H9 (cell line): ENCODE data around the gene CD46. TPM values are rescaled to one million over a fixed set of nuclear protein-coding genes. Genes with fewer than 3 reads are reported as not detected.

Experiments used
- DNase-seq: peaks from one replicate; pipeline ENCODE4 v3.0.0-alpha.2; 2017
- H2AFZ ChIP-seq: one replicate; pipeline ENCODE4 v1.6.1; 2013; ENCODE audit warnings: mild to moderate bottlenecking, low read length, control low read depth, moderate library complexity
- H2AK5ac ChIP-seq: 2 replicates; pipeline ENCODE4 v1.6.1; 2013; ENCODE audit warnings: low read length, control low read depth, mixed read lengths; ENCODE audit not compliant: insufficient read length
- H2BK120ac ChIP-seq: one replicate; pipeline ENCODE4 v1.6.1; 2013; ENCODE audit warnings: low read depth, mild to moderate bottlenecking, low read length, control low read depth, inconsistent platforms; ENCODE audit not compliant: poor library complexity, severe bottlenecking
- H2BK12ac ChIP-seq: 2 replicates; pipeline ENCODE4 v1.6.1; 2013; ENCODE audit warnings: low read length, control low read depth, mixed read lengths, low read depth; ENCODE audit not compliant: insufficient read length
- H2BK15ac ChIP-seq: 2 replicates; pipeline ENCODE4 v1.6.1; 2013; ENCODE audit warnings: low read depth, low read length, control low read depth
- H2BK20ac ChIP-seq: one replicate; pipeline ENCODE4 v1.6.1; 2013; ENCODE audit warnings: low read depth, mild to moderate bottlenecking, low read length, control low read depth, inconsistent platforms; ENCODE audit not compliant: poor library complexity, severe bottlenecking
- H2BK5ac ChIP-seq: 2 replicates; pipeline ENCODE4 v1.6.1; 2013; ENCODE audit warnings: low read length, control low read depth, mixed read lengths; ENCODE audit not compliant: insufficient read length
- H3K14ac ChIP-seq: 2 replicates; pipeline ENCODE4 v1.6.1; 2013; ENCODE audit warnings: low read length, control low read depth; ENCODE audit not compliant: insufficient read depth
- H3K18ac ChIP-seq: 2 replicates; pipeline ENCODE4 v1.6.1; 2013; ENCODE audit warnings: low read depth, mild to moderate bottlenecking, mixed read lengths, low read length, control low read depth; ENCODE audit not compliant: insufficient read length
- H3K23ac ChIP-seq: 2 replicates; pipeline ENCODE4 v1.6.1; 2013; ENCODE audit warnings: low read length, control low read depth, mixed read lengths, low read depth; ENCODE audit not compliant: insufficient read length
- H3K23me2 ChIP-seq: 2 replicates; pipeline ENCODE4 v1.6.1; 2013; ENCODE audit warnings: low read depth, mild to moderate bottlenecking, mixed read lengths, low read length, control low read depth; ENCODE audit not compliant: insufficient read length, poor library complexity, severe bottlenecking
- H3K27ac ChIP-seq: 2 replicates; pipeline ENCODE4 v1.5.1; 2013; ENCODE audit warnings: low read length, control low read depth, mixed read lengths, low read depth; ENCODE audit not compliant: insufficient read length
- H3K27me3 ChIP-seq: 2 replicates; pipeline ENCODE4 v1.6.1; 2013; ENCODE audit warnings: low read length, control low read depth, inconsistent platforms; ENCODE audit not compliant: insufficient read depth
- H3K4ac ChIP-seq: 2 replicates; pipeline ENCODE4 v1.6.1; 2013; ENCODE audit warnings: low read depth, mild to moderate bottlenecking, control low read depth, inconsistent platforms, low read length, moderate library complexity
- H3K4me1 ChIP-seq: 2 replicates; pipeline ENCODE4 v1.6.1; 2013; ENCODE audit warnings: low read length, control low read depth, inconsistent platforms; ENCODE audit not compliant: insufficient read depth
- H3K4me2 ChIP-seq: 2 replicates; pipeline ENCODE4 v1.6.1; 2013; ENCODE audit warnings: low read length, control low read depth, mixed read lengths; ENCODE audit not compliant: insufficient read length, insufficient read depth
- H3K56ac ChIP-seq: 2 replicates; pipeline ENCODE4 v1.6.1; 2013; ENCODE audit warnings: low read depth, mild to moderate bottlenecking, mixed read lengths, low read length, control low read depth; ENCODE audit not compliant: insufficient read length
- H3K79me1 ChIP-seq: 2 replicates; pipeline ENCODE4 v1.6.1; 2013; ENCODE audit warnings: low read depth, mild to moderate bottlenecking, moderate library complexity, low read length, control low read depth, inconsistent platforms; ENCODE audit not compliant: insufficient read depth, poor library complexity, severe bottlenecking
- H3K79me2 ChIP-seq: 2 replicates; pipeline ENCODE4 v1.6.1; 2013; ENCODE audit warnings: low read length, control low read depth, inconsistent platforms; ENCODE audit not compliant: insufficient read depth
- H3K9ac ChIP-seq: 2 replicates; pipeline ENCODE4 v1.6.1; 2013; ENCODE audit warnings: low read length, control low read depth, mixed read lengths; ENCODE audit not compliant: insufficient read length; ENCODE audit errors: extremely low read depth
- H3K9me3 ChIP-seq: one replicate; pipeline ENCODE4 v1.6.1; 2013; ENCODE audit warnings: low read depth, low read length, inconsistent platforms; ENCODE audit not compliant: control insufficient read depth
- H3T11ph ChIP-seq: one replicate; pipeline ENCODE4 v1.6.1; 2013; ENCODE audit warnings: mild to moderate bottlenecking, low read length, control low read depth, inconsistent platforms
- H4K20me1 ChIP-seq: one replicate; pipeline ENCODE4 v1.6.1; 2013; ENCODE audit not compliant: control insufficient read depth, insufficient read length, insufficient read depth
- H4K5ac ChIP-seq: 2 replicates; pipeline ENCODE4 v1.6.1; 2013; ENCODE audit warnings: low read depth, mild to moderate bottlenecking, mixed read lengths, low read length, control low read depth; ENCODE audit not compliant: insufficient read length
- H4K8ac ChIP-seq: replicated peaks from 2 replicates; pipeline ENCODE4 v1.6.1; 2013; ENCODE audit warnings: low read length, control low read depth, mixed read lengths, low read depth; ENCODE audit not compliant: insufficient read length
- H4K91ac ChIP-seq: 2 replicates; pipeline ENCODE4 v1.6.1; 2013; ENCODE audit warnings: low read depth, mild to moderate bottlenecking, moderate library complexity, mixed read lengths, low read length, control low read depth; ENCODE audit not compliant: insufficient read length
- H3K27ac Mint-ChIP-seq, 3 experiments: 2 replicates in 2 of 3; 3 replicates in 1 of 3; pipeline ENCODE4 v1.8.0; 2020 to 2021; ENCODE audit warnings: mixed read lengths in 3 of 3, mild to moderate bottlenecking in 1 of 3, moderate library complexity in 1 of 3
- H3K27me3 Mint-ChIP-seq: 2 replicates; pipeline ENCODE4 v1.8.0; 2021; ENCODE audit warnings: low read depth, mild to moderate bottlenecking, moderate library complexity, mixed read lengths
- H3K36me3 Mint-ChIP-seq, 3 experiments: 2 replicates in 2 of 3; 3 replicates in 1 of 3; pipeline ENCODE4 v1.8.0; 2020 to 2021; ENCODE audit warnings: low read depth in 3 of 3, mixed read lengths in 3 of 3; ENCODE audit not compliant: insufficient read depth in 1 of 3
- H3K4me1 Mint-ChIP-seq, 2 experiments: 2 replicates each; pipeline ENCODE4 v1.8.0; 2020; ENCODE audit warnings: mixed read lengths in 2 of 2
- H3K4me3 Mint-ChIP-seq, 2 experiments: 2 replicates in 1 of 2; 3 replicates in 1 of 2; pipeline ENCODE4 v1.8.0; 2020 to 2021; ENCODE audit warnings: mild to moderate bottlenecking in 2 of 2, mixed read lengths in 2 of 2, moderate library complexity in 1 of 2
- H3K9me3 Mint-ChIP-seq, 2 experiments: 2 replicates in 1 of 2; 3 replicates in 1 of 2; pipeline ENCODE4 v1.8.0; 2020; ENCODE audit warnings: mild to moderate bottlenecking in 2 of 2, mixed read lengths in 2 of 2, moderate library complexity in 1 of 2
- CTCF ChIP-seq: fragments of 200-600 bp; sonication (generic); conservative IDR thresholded peaks from 3 replicates; pipeline ENCODE4 v1.8.0; 2021; ENCODE audit warnings: antibody characterized with exemption, mild to moderate bottlenecking
- WGBS: extraction: QIAGEN DNeasy Blood & Tissue Kit; methylation state at CpG from one replicate; pipeline ENCODE4 v1.1.7; 2013; ENCODE audit warnings: missing lambda C conversion rate, low lambda C conversion rate, mixed read lengths; ENCODE audit not compliant: insufficient read length; ENCODE audit errors: extremely low coverage; 5-methylcytosine and 5-hydroxymethylcytosine counted together
- total RNA-seq: library from RNA; stranded (reverse); gene quantifications from 2 replicates; pipeline ENCODE4 v1.2.1, GENCODE V29; 2021

Gene CD46
- total RNA-seq, 1 experiment from 2014 or later: 89.2 TPM

GRCh38 chr1:207815466-207815865, 63.6 kb downstream of the CD46 start:
- H3K79me2 ChIP-seq: no peaks in the 10 kb centered on the region
- H3K23ac ChIP-seq: no peak overlapping the region
- H4K5ac ChIP-seq: no peak overlapping the region
- Mint-ChIP-seq H3K4me3 (no peak overlapping the region), H3K36me3 (peaks cover 0 to 4% (median 3%) of the 10 kb centered on the region in 3 experiments; a peak in 4 of 7 replicates), H3K9me3 (no peaks in the 10 kb centered on the region; a peak in 1 of 5 replicates), H3K27me3 (no peaks in the 10 kb centered on the region), H3K27ac (no peak overlapping the region), H3K4me1 (peaks cover 8 to 15% of the 10 kb centered on the region in 2 experiments)
- no peak overlapping the region for H3K9ac ChIP-seq
- no peak overlapping the region for H2AFZ ChIP-seq
- H3K4me2 ChIP-seq: no peak overlapping the region
- no peaks in the 10 kb centered on the region for H4K20me1 ChIP-seq
- WGBS: no CpG with 5 or more reads among the region's 8 CpGs
- H3K27ac ChIP-seq: no peak overlapping the region
- no peak overlapping the region for H2BK120ac ChIP-seq
- H2BK15ac ChIP-seq: no peak overlapping the region
- no peak overlapping the region for H2BK5ac ChIP-seq
- H3K18ac ChIP-seq: no peak overlapping the region
- H2BK20ac ChIP-seq: no peak overlapping the region
- no peaks in the 10 kb centered on the region for H3K23me2 ChIP-seq
- no peak overlapping the region for H4K91ac ChIP-seq
- no peaks in the 10 kb centered on the region for H3K79me1 ChIP-seq
- DNase-seq: no peak
- no peaks in the 10 kb centered on the region for H3K4me1 ChIP-seq
- H3K14ac ChIP-seq: no peak overlapping the region
- no peak for TF ChIP-seq CTCF
- no peak overlapping the region for H2AK5ac ChIP-seq
- no peak overlapping the region for H2BK12ac ChIP-seq
- H3K4ac ChIP-seq: no peak overlapping the region
- H4K8ac ChIP-seq: no peak overlapping the region
- H3T11ph ChIP-seq: no peak overlapping the region
- H3K27me3 ChIP-seq: no peaks in the 10 kb centered on the region
- H3K9me3 ChIP-seq: no peaks in the 10 kb centered on the region
- no peak overlapping the region for H3K56ac ChIP-seq
